Measurements from ENCODE around the gene MINDY4. TPM values are rescaled to one million over a fixed set of nuclear protein-coding genes. Genes with fewer than 3 reads are reported as not detected.

MINDY4 gene
- total and polyA plus RNA-seq, 2 of the 8 experiments (the other 6 are each of a cell fraction or from before 2014, with no cell fraction given): 1.3 to 3.6 TPM

DNA sequence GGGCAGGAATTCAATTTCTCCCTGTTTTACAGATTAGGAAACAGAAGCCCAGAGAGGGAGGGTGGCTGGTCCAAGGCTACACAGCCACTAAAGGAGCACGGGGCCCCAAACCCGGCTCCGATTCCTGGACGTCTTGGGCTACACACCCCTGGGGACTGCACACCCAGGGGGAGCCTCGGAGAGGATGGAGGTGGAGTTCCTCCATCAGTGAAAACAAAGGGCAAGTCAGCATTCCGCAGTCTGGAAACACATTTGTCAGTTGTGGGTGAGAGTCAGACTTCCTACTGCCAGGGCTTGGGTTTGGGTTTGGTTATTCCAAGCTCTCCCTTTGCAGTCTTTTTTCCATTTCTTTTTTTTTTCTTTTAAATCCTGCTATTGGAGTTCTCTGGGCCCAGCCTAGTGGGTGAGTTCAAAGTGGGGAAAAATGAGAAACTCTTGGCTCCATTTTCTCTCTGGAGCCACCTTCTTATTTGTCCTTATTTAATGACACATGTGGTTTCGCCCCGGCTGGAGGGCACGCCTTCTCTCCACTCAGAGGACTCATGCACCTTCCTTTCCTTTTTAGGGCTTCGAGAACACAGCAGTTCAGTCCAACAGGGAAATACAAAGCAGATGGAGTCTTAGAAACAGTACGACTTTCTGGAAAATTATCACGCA is 80.6 kb downstream of the MINDY4 start (continued):
- TF ChIP-seq RXRA (IDR thresholded peaks at IDR 0.05; ENCODE audit: insufficient read depth, low read depth, low read length): no peak

Measured in H1 (cell line).